ENCODE results near the gene GJB1.
"Not testable (repeated sequence)": the region's sequence is repeated elsewhere in the genome, so short reads cannot be mapped to it uniquely, and the experiment has no call there.

GJB1 gene

GRCh38 chrX:71222929-71223328, at the start of gene GJB1:
Gene GJB1 (plus strand): TSS chrX:71223224. CDS start chrX:71223708, 484 bp downstream.
- DNase-seq, result no peak

GRCh38 chrX:71173440-71173839, 49.6 kb upstream of the GJB1 start:
- no peak for DNase-seq

DNA sequence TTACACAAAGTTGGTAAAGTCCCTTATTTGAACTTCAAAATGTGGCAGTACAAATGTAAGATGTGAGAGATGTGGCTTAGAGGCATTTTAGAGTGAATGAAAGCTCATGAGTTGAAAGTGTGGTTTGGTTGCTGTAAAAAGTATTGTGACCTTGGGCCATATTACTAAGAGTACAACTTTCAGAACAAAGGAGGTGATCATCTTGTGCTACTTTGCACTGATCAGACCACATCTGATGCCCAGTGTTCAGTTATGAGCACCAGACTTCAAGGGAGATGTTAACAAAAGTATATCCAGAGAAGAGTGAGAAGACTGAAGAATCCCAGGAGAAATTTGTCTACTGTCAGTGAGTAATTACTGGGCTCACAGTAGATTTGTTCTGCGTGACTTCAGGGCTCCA, 48.2 kb upstream of the GJB1 start:
- no peak for DNase-seq

DNA sequence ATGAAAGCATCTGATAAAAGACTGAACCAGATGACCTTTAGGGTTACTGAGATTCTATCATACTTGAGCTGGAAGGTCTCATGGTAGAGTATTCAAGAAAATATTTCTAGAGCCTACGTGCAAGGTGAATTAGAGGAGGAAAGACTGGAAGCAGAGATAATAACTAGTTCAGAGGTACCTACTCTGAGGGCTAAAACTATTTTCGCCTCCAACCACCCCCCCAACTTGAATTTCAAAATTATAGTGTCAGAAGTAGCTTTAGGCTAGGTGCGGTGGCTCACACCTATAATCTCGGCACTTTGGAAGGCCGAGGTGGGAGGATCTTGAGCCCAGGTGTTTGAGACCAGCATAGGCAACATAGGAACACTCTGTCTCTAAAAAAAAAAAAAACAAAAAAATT, 47.5 kb upstream of the GJB1 start:
- no peak for DNase-seq

- DNase-seq, result no peak
Measured at GRCh38 chrX:71177327-71177726, 45.7 kb upstream of the GJB1 start.

- DNase-seq, result peak; percentile 34
Measured at GRCh38 chrX:71178908-71179307, 44.1 kb upstream of the GJB1 start.

GRCh38 chrX:71180579-71181265, 42.3 kb upstream of the GJB1 start:
- DNase-seq, result not testable (repeated sequence)

DNA sequence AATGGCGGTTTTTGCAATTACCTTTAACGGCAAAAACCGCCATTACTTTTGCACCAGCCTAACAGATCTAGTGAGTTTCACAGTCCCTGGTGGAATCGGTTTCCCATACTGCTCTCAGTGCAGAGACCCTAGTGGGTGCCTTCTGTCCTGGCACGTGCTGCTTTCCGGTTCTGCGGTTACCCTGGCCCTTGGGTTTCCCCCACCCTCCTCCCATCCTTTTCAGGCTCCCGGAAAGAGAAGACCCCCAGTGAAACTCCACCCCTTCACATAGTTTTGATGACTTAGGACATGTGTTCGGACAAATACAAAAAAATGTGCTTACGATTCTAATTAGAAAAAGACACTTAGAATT, 41.5 kb upstream of the GJB1 start:
- peak; percentile 55 for DNase-seq

DNA sequence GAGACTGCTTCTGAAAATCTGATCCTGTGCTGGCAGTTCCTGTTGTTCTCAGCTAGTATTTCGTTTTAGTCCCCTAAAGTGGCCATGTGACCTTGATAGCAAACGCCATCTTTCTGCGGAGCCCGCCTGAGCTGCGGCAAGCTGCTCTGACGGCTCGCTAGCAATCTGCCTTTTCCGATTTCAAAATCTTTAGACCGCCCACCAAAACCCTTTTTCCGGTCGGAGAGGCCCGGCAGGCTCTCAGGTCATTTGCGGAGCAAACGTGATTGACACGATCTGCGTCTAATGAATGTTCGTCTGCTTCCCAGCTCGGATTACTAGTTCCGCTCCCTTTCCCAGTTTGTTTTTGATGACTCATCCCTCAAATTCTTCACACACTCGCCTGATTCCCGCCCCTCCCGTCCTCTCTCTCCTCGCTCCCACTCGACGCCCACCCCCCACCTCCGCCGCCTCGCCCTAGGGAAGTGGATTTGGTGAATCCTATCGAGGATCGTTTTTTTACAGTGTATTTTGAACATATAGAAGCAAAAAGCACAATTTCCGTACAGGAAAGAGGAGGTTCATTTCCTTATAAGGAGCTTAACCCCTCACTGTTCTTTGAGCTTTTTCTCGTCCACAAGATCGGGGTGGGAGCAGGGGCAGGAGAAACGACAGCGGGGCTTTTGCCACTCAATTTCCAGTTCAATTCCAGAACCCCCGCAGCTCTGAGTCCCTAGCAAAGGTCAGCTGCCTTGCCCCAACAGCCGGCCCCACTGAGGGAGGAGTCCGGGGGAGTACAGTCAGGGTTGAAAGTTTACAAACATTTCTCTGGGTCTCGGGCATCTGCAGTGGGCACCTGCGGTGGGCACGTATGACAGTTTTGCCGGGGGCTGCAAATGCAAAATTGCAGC, 40.9 kb upstream of the GJB1 start:
- peak; percentile 97 for DNase-seq

GRCh38 chrX:71182871-71183270, 40.2 kb upstream of the GJB1 start:
- no peak for DNase-seq

DNA sequence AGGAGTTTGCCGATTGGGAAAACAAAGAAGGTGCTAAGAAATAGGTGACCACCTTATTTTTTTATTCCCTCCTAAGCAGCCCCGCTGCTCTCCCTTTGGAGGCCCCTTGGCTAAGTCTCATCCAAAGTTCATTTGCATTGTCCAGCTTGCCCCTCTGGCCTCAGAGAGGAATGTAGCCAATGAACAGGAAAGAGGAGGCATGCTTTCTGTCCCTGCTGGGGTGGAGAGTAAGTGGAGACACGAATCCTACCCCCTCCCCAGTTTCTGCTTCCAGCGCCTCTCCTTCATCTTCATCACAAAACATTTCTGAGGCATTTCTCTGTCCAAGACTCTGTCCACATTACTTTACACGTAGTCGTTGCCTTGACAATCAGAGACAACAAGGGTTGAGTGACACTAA, 39.7 kb upstream of the GJB1 start:
- DNase-seq, result no peak

DNA sequence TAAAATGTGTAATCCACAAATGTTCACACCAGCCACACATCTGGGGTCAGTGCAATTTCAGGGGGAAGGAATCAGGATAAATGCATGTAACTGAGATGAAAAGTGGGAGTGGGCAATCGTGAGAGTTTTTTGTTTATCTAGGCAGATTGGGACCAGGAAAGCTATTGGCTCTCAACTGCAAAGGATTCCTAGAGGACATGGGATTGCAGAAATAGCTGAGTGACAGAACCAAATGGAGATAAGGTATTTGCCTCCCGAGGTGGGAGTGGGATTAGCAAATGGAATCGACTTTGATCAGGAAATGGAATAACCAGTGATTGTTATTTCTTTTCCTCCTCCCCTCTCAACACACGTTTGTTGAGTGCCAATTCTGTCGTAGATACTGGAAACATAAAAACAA, 38.9 kb upstream of the GJB1 start:
- DNase-seq, result no peak

GRCh38 chrX:71184803-71185495, 38.1 kb upstream of the GJB1 start:
- DNase-seq, result no peak

GRCh38 chrX:71191248-71191647, 31.8 kb upstream of the GJB1 start:
- no peak for DNase-seq

GRCh38 chrX:71195964-71196649, 26.9 kb upstream of the GJB1 start:
- DNase-seq, result no peak

- no peak for DNase-seq
Measured at GRCh38 chrX:71198066-71198465, 25.0 kb upstream of the GJB1 start.

DNA sequence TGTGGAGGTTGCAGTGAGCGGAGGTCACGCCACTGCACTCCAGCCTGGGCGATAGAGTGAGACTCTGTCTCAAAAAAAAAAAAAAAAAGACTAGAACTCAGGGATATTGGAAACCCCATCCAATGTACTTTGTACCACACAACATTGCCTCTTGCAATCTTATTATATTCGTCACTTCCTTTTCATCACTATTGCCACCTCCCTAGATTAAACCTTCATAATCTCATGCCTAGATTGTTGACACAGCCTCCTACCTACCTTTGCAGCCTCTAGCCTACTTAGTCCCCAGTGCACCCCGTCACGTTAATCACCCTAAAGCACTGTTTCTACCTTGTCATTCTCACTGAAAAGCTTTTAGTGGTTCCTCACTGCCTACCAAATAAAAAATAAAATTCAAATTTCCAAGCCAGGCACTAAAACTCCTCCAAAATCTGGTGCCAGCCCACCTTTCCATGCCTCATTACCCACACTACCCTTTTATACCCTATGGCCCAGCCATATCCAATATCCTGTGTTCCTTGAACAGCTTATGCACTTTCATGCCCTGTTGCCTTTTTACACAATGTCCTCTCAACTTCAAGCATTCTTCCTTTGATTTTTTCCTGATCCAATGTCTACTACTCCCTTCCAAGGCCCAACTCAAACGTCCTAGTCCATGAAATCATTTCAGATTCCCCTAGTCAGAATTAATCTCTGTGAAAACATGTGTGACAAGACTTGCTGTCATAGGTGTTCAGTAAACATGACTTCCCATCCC, 23.6 kb upstream of the GJB1 start:
- DNase-seq, result no peak

DNA sequence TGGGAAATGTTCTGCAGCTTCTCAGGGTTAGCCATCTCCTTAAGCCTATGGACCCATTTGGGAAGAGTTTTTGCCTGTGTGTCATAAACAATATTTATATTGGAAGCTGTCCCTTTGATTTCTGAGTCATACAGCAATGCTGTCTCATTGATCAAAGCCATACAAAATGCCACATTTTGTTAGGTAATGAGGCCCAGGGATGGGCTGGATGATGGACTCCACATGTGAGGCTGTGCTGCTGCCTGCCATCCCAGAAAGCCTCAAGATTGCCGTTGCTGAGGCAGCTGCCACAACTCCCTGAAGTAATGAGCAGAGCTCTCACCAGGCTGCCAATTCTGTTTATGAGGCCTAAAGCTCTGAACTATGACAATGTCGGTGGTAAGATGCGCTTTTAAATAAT, 12.2 kb upstream of the GJB1 start:
- DNase-seq, result no peak

- no peak for DNase-seq
Measured at GRCh38 chrX:71212536-71212935, 10.5 kb upstream of the GJB1 start.

DNA sequence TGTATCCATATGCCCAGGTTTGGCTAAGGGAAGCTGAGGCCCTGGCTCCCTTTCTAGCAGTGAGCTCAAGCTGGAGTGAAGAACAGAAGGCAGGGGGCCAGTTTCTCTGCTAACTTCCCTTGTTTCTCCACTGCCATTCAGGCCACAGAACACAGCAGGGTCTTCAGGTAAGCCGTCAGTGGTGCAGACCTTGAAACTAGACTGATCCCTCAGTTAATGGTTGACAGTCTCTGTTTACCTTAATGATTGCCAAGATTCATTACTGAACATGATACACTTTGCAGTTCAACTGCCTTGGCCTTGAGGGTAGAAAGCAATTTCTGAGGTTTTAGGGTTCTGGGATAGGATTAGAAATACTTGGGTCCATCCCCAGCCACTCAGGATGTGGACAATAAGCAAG, 8.9 kb upstream of the GJB1 start:
- DNase-seq, result no peak

DNA sequence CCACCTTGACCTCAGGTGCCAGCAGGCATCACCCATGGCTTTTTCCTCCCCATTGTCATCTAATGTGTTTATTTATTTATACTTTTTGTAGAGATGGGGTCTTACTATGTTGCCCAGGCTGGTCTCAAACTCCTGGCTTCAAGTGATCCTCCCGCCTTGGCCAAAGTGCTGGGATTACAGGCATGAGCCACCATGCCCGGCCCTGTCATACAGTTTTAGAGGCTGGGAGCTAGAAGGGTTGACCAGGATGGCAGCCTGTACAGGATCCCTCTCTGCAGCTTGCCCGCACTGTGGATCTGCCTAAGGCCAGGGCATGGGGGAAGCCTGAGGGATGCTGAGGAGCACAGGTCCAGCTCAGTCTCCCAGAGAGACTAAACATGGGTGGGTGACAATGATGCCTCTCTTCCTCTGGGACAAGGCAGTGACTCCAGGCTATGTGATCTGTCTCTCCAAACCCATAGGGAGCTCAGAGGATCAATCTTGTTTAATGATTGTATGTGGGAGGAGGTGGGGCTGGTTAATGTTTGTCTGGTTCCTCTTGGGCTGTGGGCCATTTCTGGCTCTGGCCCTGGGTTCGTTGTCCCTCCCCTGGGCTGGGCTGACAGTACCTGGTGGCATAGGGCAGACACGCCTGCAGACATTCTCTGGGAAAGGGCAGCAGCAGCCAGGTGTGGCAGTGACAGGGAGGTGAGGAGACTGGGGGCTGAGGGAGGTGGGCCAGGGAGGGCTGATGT, 8.3 kb upstream of the GJB1 start:
- DNase-seq, result no peak
